ENCODE data around the gene AGFG2. TPM values are rescaled to one million over a fixed set of nuclear protein-coding genes. Genes with fewer than 3 reads are reported as not detected.

Gene AGFG2
- 10 to 100 TPM; 39.4 to 51.6 TPM for total RNA-seq

- H3K27ac ChIP-seq, result peak within 1 kb of the TSS; percentile 72 to 74
- H3K36me3 ChIP-seq, result no peaks in the 10 kb centered on the region
- no peaks in the 10 kb centered on the region for H3K9me3 ChIP-seq
- no peaks in the 10 kb centered on the region for H3K27me3 ChIP-seq (replicated peaks; ENCODE audit: insufficient read depth)
- peaks cover 6 to 28% of the 10 kb centered on the region in 2 donors for H3K4me1 ChIP-seq (ENCODE audit: control insufficient read depth in 1 of 2, low read depth in 2 of 2)
- DNase-seq (ENCODE audit: low spot score) (peak; percentile 100), ATAC-seq (ENCODE audit: insufficient number of reproducible peaks, low FRiP score, low read depth) (peak; percentile 98)
- peak within 1 kb of the TSS; percentile 87 for H3K4me3 ChIP-seq
- no peak for TF ChIP-seq CTCF (IDR thresholded peaks at IDR 0.05)
These were observed at the start of gene AGFG2 for GRCh38 chr7:100538654-100539435. TSS of gene AGFG2 (plus strand) at chr7:100539203. CDS start at chr7:100539347, 144 bp downstream.

- ATAC-seq (ENCODE audit: insufficient number of reproducible peaks, low FRiP score, low read depth) (no peak), DNase-seq (ENCODE audit: low spot score) (no peak)
- no peaks in the 10 kb centered on the region for H3K9me3 ChIP-seq
- no peak for TF ChIP-seq CTCF (IDR thresholded peaks at IDR 0.05)
- no peaks in the 10 kb centered on the region for H3K27me3 ChIP-seq (replicated peaks; ENCODE audit: insufficient read depth)
- H3K27ac ChIP-seq, result no peak overlapping the region
- no peak overlapping the region for H3K4me3 ChIP-seq
- no peaks in the 10 kb centered on the region for H3K36me3 ChIP-seq
- H3K4me1 ChIP-seq (ENCODE audit: control insufficient read depth in 1 of 2, low read depth in 2 of 2), result peaks cover 0 to 5% of the 10 kb centered on the region in 2 donors
These were observed 49.2 kb upstream of the AGFG2 start for GRCh38 chr7:100489824-100490223.

GRCh38 chr7:100490483-100491191, 48.4 kb upstream of the AGFG2 start:
- no peaks in the 10 kb centered on the region for H3K36me3 ChIP-seq
- DNase-seq (ENCODE audit: low spot score) (no peak), ATAC-seq (ENCODE audit: insufficient number of reproducible peaks, low FRiP score, low read depth) (no peak)
- no peaks in the 10 kb centered on the region for H3K9me3 ChIP-seq
- no peak overlapping the region for H3K4me3 ChIP-seq
- no peaks in the 10 kb centered on the region for H3K27me3 ChIP-seq (replicated peaks; ENCODE audit: insufficient read depth)
- H3K4me1 ChIP-seq (ENCODE audit: control insufficient read depth in 1 of 2, low read depth in 2 of 2), result peaks cover 0 to 5% of the 10 kb centered on the region in 2 donors
- no peak overlapping the region for H3K27ac ChIP-seq
- no peak for TF ChIP-seq CTCF (IDR thresholded peaks at IDR 0.05)

DNA sequence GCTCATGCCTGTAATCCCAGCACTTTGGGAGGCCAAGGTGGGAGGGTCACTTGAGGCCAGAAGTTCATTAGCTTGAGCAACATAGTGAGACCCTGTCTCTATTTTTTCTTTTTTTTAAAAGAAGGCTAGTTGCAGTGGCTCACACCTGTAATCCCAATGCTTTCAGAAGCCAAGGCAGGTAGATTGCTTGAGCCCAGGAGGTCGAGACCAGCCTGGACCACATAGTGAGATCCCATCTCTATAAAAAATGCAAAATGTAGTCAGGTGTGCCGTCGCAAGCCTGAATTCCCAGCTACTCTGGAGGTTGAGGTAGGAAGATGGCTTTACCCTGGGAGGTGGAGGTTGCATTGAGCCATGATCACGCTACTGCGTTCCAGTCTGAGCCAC, 47.8 kb upstream of the AGFG2 start:
- Histone ChIP-seq H3K27ac (no peak overlapping the region), H3K4me3 (no peak overlapping the region), H3K27me3 (replicated peaks; ENCODE audit: insufficient read depth) (no peaks in the 10 kb centered on the region), H3K9me3 (no peaks in the 10 kb centered on the region), H3K4me1 (ENCODE audit: control insufficient read depth in 1 of 2, low read depth in 2 of 2) (peaks cover 0 to 5% of the 10 kb centered on the region in 2 donors), H3K36me3 (no peaks in the 10 kb centered on the region)
- no peak for DNase-seq (ENCODE audit: low spot score)
- no peak for TF ChIP-seq CTCF (IDR thresholded peaks at IDR 0.05)
- no peak for ATAC-seq (ENCODE audit: insufficient number of reproducible peaks, low FRiP score, low read depth)

- Histone ChIP-seq H3K27ac (no peak overlapping the region), H3K36me3 (no peaks in the 10 kb centered on the region), H3K27me3 (replicated peaks; ENCODE audit: insufficient read depth) (no peaks in the 10 kb centered on the region), H3K9me3 (no peaks in the 10 kb centered on the region), H3K4me1 (ENCODE audit: control insufficient read depth in 1 of 2, low read depth in 2 of 2) (peaks cover 0 to 5% of the 10 kb centered on the region in 2 donors), H3K4me3 (peak overlapping the region; percentile 61)
- DNase-seq (ENCODE audit: low spot score) (no peak), ATAC-seq (ENCODE audit: insufficient number of reproducible peaks, low FRiP score, low read depth) (no peak)
- no peak for TF ChIP-seq CTCF (IDR thresholded peaks at IDR 0.05)
These were observed 46.1 kb upstream of the AGFG2 start for GRCh38 chr7:100492738-100493475.

Data from thoracic aorta (tissue), 2 donors.